Measurements from ENCODE around the gene CLDN16. TPM values are rescaled to one million over a fixed set of nuclear protein-coding genes. Genes with fewer than 3 reads are reported as not detected.

Gene CLDN16
- total and polyA plus RNA-seq, 9 of the 15 experiments (the other 6 are each of a cell fraction or from before 2014, with no cell fraction given): 0.04 to 0.11 (median 0.04) TPM; not detected in 6

GRCh38 chr3:190345027-190345821 lies 42.7 kb upstream of the CLDN16 start (continued):
- TF ChIP-seq GATA2 (CRISPR knock-in tag; IDR thresholded peaks at IDR 0.05): no peak

- H3K4me1 ChIP-seq (replicated peaks in 1 of 2; ENCODE audit: control insufficient read depth in 2 of 2, insufficient read depth in 2 of 2, low read length in 2 of 2): no peaks in the 10 kb centered on the region
- intact Hi-C loops (cut with micrococcal nuclease) (no loop called here), in situ Hi-C loops (cut with MboI) (no loop called here)
- no peak overlapping the region for H3K9ac ChIP-seq (ENCODE audit: insufficient read depth in 1 of 2, low read depth in 2 of 2, low read length in 2 of 2)
- POLR2A ChIA-PET: no interaction called here
- no TSS peak for BruUV-seq (replicated peaks)
- no peak overlapping the region for H2AFZ ChIP-seq (ENCODE audit: low read depth, low read length)
- no peak for FAIRE-seq
- no peak overlapping the region for H3K4me2 ChIP-seq (ENCODE audit: insufficient read depth, low read length)
- no peak overlapping the region for H3K27ac ChIP-seq (ENCODE audit: extremely low read depth, low read depth, low read length)
- H3K36me3 ChIP-seq (ENCODE audit: control insufficient read depth, insufficient read depth, low read length): no peaks in the 10 kb centered on the region
- no peak for ATAC-seq
- no peaks in the 10 kb centered on the region for H4K20me1 ChIP-seq (replicated peaks; ENCODE audit: control insufficient read depth, insufficient read depth, low read length)
- no peak overlapping the region for H3K4me3 ChIP-seq
- TF ChIP-seq ZNF324 (CRISPR knock-in tag; IDR thresholded peaks at IDR 0.05) (no peak), TEAD2 (tag; IDR thresholded peaks at IDR 0.05) (no peak), CBX8 (IDR thresholded peaks at IDR 0.05; ENCODE audit: borderline replicate concordance, extremely low read depth, low read depth, low read length, poor library complexity, severe bottlenecking) (no peak), EHMT2 (IDR thresholded peaks at IDR 0.05) (no peak), CBFA2T3 (IDR thresholded peaks at IDR 0.05) (no peak), TAF9B (IDR thresholded peaks at IDR 0.05; ENCODE audit: partially characterized antibody) (no peak), DACH1 (IDR thresholded peaks at IDR 0.05; ENCODE audit: partially characterized antibody) (no peak), CREB1 (IDR thresholded peaks at IDR 0.05) (no peak), CREB1 (CRISPR knock-in tag; IDR thresholded peaks at IDR 0.05) (no peak), MAX (CRISPR knock-in tag; IDR thresholded peaks at IDR 0.05) (no peak), ZNF239 (CRISPR knock-in tag; IDR thresholded peaks at IDR 0.05) (no peak), HBP1 (CRISPR knock-in tag; IDR thresholded peaks at IDR 0.05) (no peak), STAT5A (IDR thresholded peaks at IDR 0.05; ENCODE audit: borderline replicate concordance, low read length) (no peak), ZNF140 (CRISPR knock-in tag; IDR thresholded peaks at IDR 0.05) (no peak), DPF2 (IDR thresholded peaks at IDR 0.05) (no peak), PRMT5 (CRISPR knock-in tag; IDR thresholded peaks at IDR 0.05) (no peak), THRB (CRISPR knock-in tag; conservative IDR thresholded peaks at IDR 0.05) (no peak)
- CTCF ChIA-PET (ENCODE audit: low intra/inter-chr PET ratio): no interaction called here
- no peaks in the 10 kb centered on the region for H3K9me3 ChIP-seq (replicated peaks; ENCODE audit: control insufficient read depth, insufficient read depth, low read depth, low read length)
- WGBS (ENCODE audit: insufficient coverage, low coverage, missing lambda C conversion rate): 0% methylated on average over 4 of the region's 4 CpGs
- H3K27me3 ChIP-seq (ENCODE audit: control insufficient read depth in 2 of 2, insufficient read depth in 2 of 2, low read length in 2 of 2): no peaks in the 10 kb centered on the region
- H3K9me1 ChIP-seq (ENCODE audit: control insufficient read depth, insufficient read depth, low read length): no peaks in the 10 kb centered on the region
- no peak for DNase-seq (ENCODE audit: extremely low read depth in 1 of 4, low spot score in 3 of 4)
- H3K79me2 ChIP-seq (ENCODE audit: control insufficient read depth, insufficient read depth, low read length): no peaks in the 10 kb centered on the region
Measured at GRCh38 chr3:190345878-190346277, 42.1 kb upstream of the CLDN16 start.
